Measurements from ENCODE around the gene HS2ST1. TPM values are rescaled to one million over a fixed set of nuclear protein-coding genes. Genes with fewer than 3 reads are reported as not detected.
A peak's percentile ranks its signal among the peaks of the same experiment; 100 is the strongest.

HS2ST1 gene
- total RNA-seq, 2 donors from 2014 or later, result 29.0 to 31.5 TPM

- Histone ChIP-seq H3K9ac (ENCODE audit: extremely low read depth, low read length, poor library complexity, severe bottlenecking) (no peak overlapping the region), H3K4me3 (ENCODE audit: low read length) (no peak overlapping the region), H3K27ac (ENCODE audit: low read depth, low read length) (no peak overlapping the region), H3K36me3 (ENCODE audit: control insufficient read depth, insufficient read depth, low read length) (no peaks in the 10 kb centered on the region), H3K27me3 (ENCODE audit: control insufficient read depth, insufficient read depth, low read length, poor library complexity, severe bottlenecking) (no peaks in the 10 kb centered on the region), H3K9me3 (ENCODE audit: control insufficient read depth, low read length) (no peaks in the 10 kb centered on the region), H3K4me1 (ENCODE audit: control insufficient read depth, insufficient read depth, low read length) (no peaks in the 10 kb centered on the region)
- Mint-ChIP-seq H3K9me3 (no peaks in the 10 kb centered on the region), H3K27me3 (ENCODE audit: insufficient read depth) (no peaks in the 10 kb centered on the region), H3K36me3 (ENCODE audit: low read depth) (no peaks in the 10 kb centered on the region), H3K4me3 (no peak overlapping the region), H3K27ac (no peak overlapping the region), H3K4me1 (peaks cover 32% of the 10 kb centered on the region)
- WGBS, 2 experiments (ENCODE audit: insufficient coverage in 1 of 2, insufficient read length in 1 of 2), result 88 to 93% methylated on average over 1 to 2 of the region's 2 CpGs
- no peak for TF ChIP-seq CTCF (conservative IDR thresholded peaks at IDR 0.05)
- DNase-seq, result no peak
Observed at GRCh38 chr1:86940599-86940998, 26.2 kb downstream of the HS2ST1 start.

- Histone ChIP-seq H3K4me1 (ENCODE audit: control insufficient read depth, insufficient read depth, low read length) (no peaks in the 10 kb centered on the region), H3K36me3 (ENCODE audit: control insufficient read depth, insufficient read depth, low read length) (no peaks in the 10 kb centered on the region), H3K27me3 (ENCODE audit: control insufficient read depth, insufficient read depth, low read length, poor library complexity, severe bottlenecking) (no peaks in the 10 kb centered on the region), H3K9me3 (ENCODE audit: control insufficient read depth, low read length) (no peaks in the 10 kb centered on the region), H3K9ac (ENCODE audit: extremely low read depth, low read length, poor library complexity, severe bottlenecking) (no peak overlapping the region), H3K4me3 (ENCODE audit: low read length) (no peak overlapping the region), H3K27ac (ENCODE audit: low read depth, low read length) (no peak overlapping the region)
- TF ChIP-seq CTCF (conservative IDR thresholded peaks at IDR 0.05), result no peak
- Mint-ChIP-seq H3K36me3 (ENCODE audit: low read depth) (no peaks in the 10 kb centered on the region), H3K4me1 (peaks cover 35% of the 10 kb centered on the region), H3K27ac (no peak overlapping the region), H3K9me3 (no peaks in the 10 kb centered on the region), H3K4me3 (peak overlapping the region; percentile 29), H3K27me3 (ENCODE audit: insufficient read depth) (no peaks in the 10 kb centered on the region)
- 86% methylated on average over 1 of the region's 1 CpG; no CpG with 5 or more reads in 1 of the 2 experiments for WGBS, 2 experiments (ENCODE audit: insufficient coverage in 1 of 2, insufficient read length in 1 of 2)
- DNase-seq, result no peak
Observed at GRCh38 chr1:86942042-86942441, 27.6 kb downstream of the HS2ST1 start.

GRCh38 chr1:86942743-86943142 lies 28.3 kb downstream of the HS2ST1 start:
- Histone ChIP-seq H3K4me1 (ENCODE audit: control insufficient read depth, insufficient read depth, low read length) (no peaks in the 10 kb centered on the region), H3K4me3 (ENCODE audit: low read length) (peak overlapping the region; percentile 7), H3K9ac (ENCODE audit: extremely low read depth, low read length, poor library complexity, severe bottlenecking) (no peak overlapping the region), H3K9me3 (ENCODE audit: control insufficient read depth, low read length) (no peaks in the 10 kb centered on the region), H3K27ac (ENCODE audit: low read depth, low read length) (no peak overlapping the region), H3K36me3 (ENCODE audit: control insufficient read depth, insufficient read depth, low read length) (no peaks in the 10 kb centered on the region), H3K27me3 (ENCODE audit: control insufficient read depth, insufficient read depth, low read length, poor library complexity, severe bottlenecking) (no peaks in the 10 kb centered on the region)
- Mint-ChIP-seq H3K27me3 (ENCODE audit: insufficient read depth) (no peaks in the 10 kb centered on the region), H3K36me3 (ENCODE audit: low read depth) (no peaks in the 10 kb centered on the region), H3K9me3 (no peaks in the 10 kb centered on the region), H3K4me3 (no peak overlapping the region), H3K4me1 (peaks cover 35% of the 10 kb centered on the region), H3K27ac (peak overlapping the region; percentile 59)
- no peak for TF ChIP-seq CTCF (conservative IDR thresholded peaks at IDR 0.05)
- DNase-seq, result no peak
